ENCODE data around the gene ZBTB4.

The ZBTB4 gene

GRCh38 chr17:7513850-7514419 lies 34.5 kb upstream of the ZBTB4 start:
- TF ChIP-seq SIN3A (IDR thresholded peaks at IDR 0.05; ENCODE audit: borderline replicate concordance, insufficient read depth, low read length) (no peak), TAF1 (IDR thresholded peaks at IDR 0.05; ENCODE audit: borderline replicate concordance, insufficient read depth, low read length) (no peak), REST (IDR thresholded peaks at IDR 0.05; ENCODE audit: insufficient read depth in 1 of 2, low read depth in 2 of 2, low read length in 2 of 2) (no peak), FOXP2 (optimal IDR thresholded peaks at IDR 0.05; ENCODE audit: borderline replicate concordance, extremely low read depth, extremely low read length, insufficient read depth) (no peak), POLR2AphosphoS5 (IDR thresholded peaks at IDR 0.05; ENCODE audit: low read depth, low read length) (no peak)

- TF ChIP-seq FOXP2 (optimal IDR thresholded peaks at IDR 0.05; ENCODE audit: borderline replicate concordance, extremely low read depth, extremely low read length, insufficient read depth) (no peak), TAF1 (IDR thresholded peaks at IDR 0.05; ENCODE audit: borderline replicate concordance, insufficient read depth, low read length) (no peak), SIN3A (IDR thresholded peaks at IDR 0.05; ENCODE audit: borderline replicate concordance, insufficient read depth, low read length) (no peak), REST (IDR thresholded peaks at IDR 0.05; ENCODE audit: insufficient read depth in 1 of 2, low read depth in 2 of 2, low read length in 2 of 2) (no peak), POLR2AphosphoS5 (IDR thresholded peaks at IDR 0.05; ENCODE audit: low read depth, low read length) (no peak)
Observed at GRCh38 chr17:7512824-7513540, 33.6 kb upstream of the ZBTB4 start.

- TF ChIP-seq TAF1 (IDR thresholded peaks at IDR 0.05; ENCODE audit: borderline replicate concordance, insufficient read depth, low read length) (no peak), REST (IDR thresholded peaks at IDR 0.05; ENCODE audit: insufficient read depth in 1 of 2, low read depth in 2 of 2, low read length in 2 of 2) (no peak), FOXP2 (optimal IDR thresholded peaks at IDR 0.05; ENCODE audit: borderline replicate concordance, extremely low read depth, extremely low read length, insufficient read depth) (no peak)
Observed at GRCh38 chr17:7512105-7512504, 32.7 kb upstream of the ZBTB4 start.

GRCh38 chr17:7511108-7511507 lies 31.7 kb upstream of the ZBTB4 start:
- TF ChIP-seq SIN3A (IDR thresholded peaks at IDR 0.05; ENCODE audit: borderline replicate concordance, insufficient read depth, low read length) (no peak), POLR2AphosphoS5 (IDR thresholded peaks at IDR 0.05; ENCODE audit: low read depth, low read length) (no peak), TAF1 (IDR thresholded peaks at IDR 0.05; ENCODE audit: borderline replicate concordance, insufficient read depth, low read length) (no peak), FOXP2 (optimal IDR thresholded peaks at IDR 0.05; ENCODE audit: borderline replicate concordance, extremely low read depth, extremely low read length, insufficient read depth) (no peak), REST (IDR thresholded peaks at IDR 0.05; ENCODE audit: insufficient read depth in 1 of 2, low read depth in 2 of 2, low read length in 2 of 2) (no peak)
